SK-N-SH treated with all-trans-retinoic acid at 6 μM for 48 hours (cell line): ENCODE results near the gene GRHL1.

Experiments
- ATAC-seq: fragments of 200-7000 bp; cut with Tn5 transposase; 3 replicates; pipeline ENCODE4 v1.9.1; 2020; ENCODE audit warnings: mild to moderate bottlenecking, moderate library complexity
- ARNTL ChIP-seq: fragments of 450-650 bp; formaldehyde crosslinking; IDR thresholded peaks from 2 replicates; pipeline ENCODE4 v1.5.0; 2020; ENCODE audit warnings: low read depth, mild to moderate bottlenecking, moderate library complexity, borderline replicate concordance
- BACH2 ChIP-seq: fragments of 250-450 bp; sonication (Bioruptor Pico); IDR thresholded peaks from 2 replicates; pipeline ENCODE4 v1.9.0; 2021; ENCODE audit warnings: mild to moderate bottlenecking, borderline replicate concordance
- CSDC2 ChIP-seq: fragments of 250-450 bp; sonication (Bioruptor Pico); IDR thresholded peaks from 2 replicates; pipeline ENCODE4 v1.5.0; 2020; ENCODE audit warnings: mild to moderate bottlenecking, moderate library complexity
- ESRRG ChIP-seq: fragments of 250-450 bp; sonication (Bioruptor Pico); IDR thresholded peaks from 2 replicates; pipeline ENCODE4 v1.6.1; 2021; ENCODE audit warnings: mild to moderate bottlenecking
- GLIS3 ChIP-seq: fragments of 250-450 bp; sonication (Bioruptor Pico); IDR thresholded peaks from 2 replicates; pipeline ENCODE4 v1.5.0; 2020; ENCODE audit warnings: mild to moderate bottlenecking, moderate library complexity
- ISL1 ChIP-seq: fragments of 250-450 bp; sonication (Bioruptor Pico); IDR thresholded peaks from 2 replicates; pipeline ENCODE4 v2.1.2; 2022; ENCODE audit warnings: mild to moderate bottlenecking, moderate library complexity
- OSR1 ChIP-seq: fragments of 250-450 bp; sonication (Bioruptor Pico); IDR thresholded peaks from 2 replicates; pipeline ENCODE4 v1.8.0; 2022; ENCODE audit warnings: moderate library complexity, mild to moderate bottlenecking, inconsistent platforms
- PPARA ChIP-seq: fragments of 250-450 bp; sonication (Bioruptor Pico); IDR thresholded peaks from 2 replicates; pipeline ENCODE4 v1.5.0; 2020; ENCODE audit warnings: mild to moderate bottlenecking, borderline replicate concordance
- RARB ChIP-seq: fragments of 250-450 bp; sonication (Bioruptor Pico); IDR thresholded peaks from 2 replicates; pipeline ENCODE4 v1.8.0; 2021; ENCODE audit warnings: mild to moderate bottlenecking, moderate library complexity
- SNAI2 ChIP-seq: fragments of 250-450 bp; sonication (Bioruptor Pico); IDR thresholded peaks from 2 replicates; pipeline ENCODE4 v1.5.0; 2020; ENCODE audit warnings: mild to moderate bottlenecking, moderate library complexity
- TCF4 ChIP-seq: fragments of 250-450 bp; sonication (Bioruptor Pico); IDR thresholded peaks from 2 replicates; pipeline ENCODE4 v1.8.0; 2021; ENCODE audit warnings: mild to moderate bottlenecking, moderate library complexity, borderline replicate concordance
- TOX ChIP-seq: fragments of 250-450 bp; sonication (Bioruptor Pico); IDR thresholded peaks from 2 replicates; pipeline ENCODE4 v1.8.0; 2021; ENCODE audit warnings: mild to moderate bottlenecking, moderate library complexity, borderline replicate concordance
- ZFP3 ChIP-seq: fragments of 250-450 bp; sonication (Bioruptor Pico); IDR thresholded peaks from 2 replicates; pipeline ENCODE4 v1.5.0; 2020; ENCODE audit warnings: mild to moderate bottlenecking, moderate library complexity
- ZFP30 ChIP-seq: fragments of 450-650 bp; formaldehyde crosslinking; IDR thresholded peaks from 2 replicates; pipeline ENCODE4 v1.5.0; 2022; ENCODE audit warnings: mild to moderate bottlenecking, moderate library complexity
- ZNF565 ChIP-seq: fragments of 450-650 bp; formaldehyde crosslinking; conservative IDR thresholded peaks from 2 replicates; pipeline ENCODE4 v1.5.0; 2020; ENCODE audit warnings: low read depth, mild to moderate bottlenecking, moderate library complexity
- ZNF70 ChIP-seq: fragments of 450-650 bp; formaldehyde crosslinking; IDR thresholded peaks from 2 replicates; pipeline ENCODE4 v1.5.0; 2020; ENCODE audit warnings: mild to moderate bottlenecking, moderate library complexity
- ZNF8 ChIP-seq: fragments of 450-650 bp; formaldehyde crosslinking; IDR thresholded peaks from 2 replicates; pipeline ENCODE4 v1.5.0; 2020; ENCODE audit warnings: mild to moderate bottlenecking, moderate library complexity
- TF ChIP-seq, protein P1 (sequence below): fragments of 250-450 bp; sonication (Bioruptor Pico); IDR thresholded peaks from 2 replicates; pipeline ENCODE4 v1.5.1; 2020; ENCODE audit warnings: low read depth, mild to moderate bottlenecking, moderate library complexity
- TF ChIP-seq, protein P2 (sequence below): fragments of 250-450 bp; sonication (Bioruptor Pico); IDR thresholded peaks from 2 replicates; pipeline ENCODE4 v1.8.0; 2020; ENCODE audit warnings: mild to moderate bottlenecking, moderate library complexity, borderline replicate concordance
- TF ChIP-seq, protein P3 (sequence below): fragments of 250-450 bp; sonication (Bioruptor Pico); IDR thresholded peaks from 2 replicates; pipeline ENCODE4 v1.5.1; 2021; ENCODE audit warnings: mild to moderate bottlenecking, moderate library complexity
- TF ChIP-seq, protein P4 (sequence below): fragments of 250-450 bp; sonication (Bioruptor Pico); IDR thresholded peaks from 2 replicates; pipeline ENCODE4 v1.8.0; 2021; ENCODE audit warnings: low read depth, mild to moderate bottlenecking, moderate library complexity, borderline replicate concordance

GRHL1 gene

DNA sequence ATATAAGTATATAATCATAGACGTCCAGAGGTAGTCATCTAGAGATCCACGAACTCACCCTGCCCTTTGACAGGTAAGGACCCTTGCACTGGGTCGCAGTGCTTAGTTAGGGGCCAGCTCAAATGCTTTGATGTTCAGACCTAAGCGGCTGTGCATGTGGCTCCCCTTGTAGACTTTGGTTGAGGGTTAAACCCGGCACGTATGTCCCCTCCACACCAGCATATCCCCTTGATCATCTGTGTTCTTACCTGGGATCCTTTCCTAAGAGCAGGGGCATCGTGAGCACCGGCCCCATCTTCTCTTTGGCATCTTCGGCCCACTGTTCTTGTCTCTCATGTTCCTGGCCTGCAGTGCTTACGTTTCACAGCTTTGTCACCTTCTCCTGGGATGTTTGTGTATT is 31.4 kb downstream of the GRHL1 start:
- no peak for TF ChIP-seq ZFP3 (CRISPR knock-in tag)
- no peak for TF ChIP-seq PPARA (CRISPR knock-in tag)
- no peak for TF ChIP-seq ZNF70 (CRISPR knock-in tag)
- no peak for TF ChIP-seq ZFP30
- no peak for TF ChIP-seq OSR1 (CRISPR knock-in tag)
- no peak for TF ChIP-seq ZNF565
- TF ChIP-seq, protein P1, sequence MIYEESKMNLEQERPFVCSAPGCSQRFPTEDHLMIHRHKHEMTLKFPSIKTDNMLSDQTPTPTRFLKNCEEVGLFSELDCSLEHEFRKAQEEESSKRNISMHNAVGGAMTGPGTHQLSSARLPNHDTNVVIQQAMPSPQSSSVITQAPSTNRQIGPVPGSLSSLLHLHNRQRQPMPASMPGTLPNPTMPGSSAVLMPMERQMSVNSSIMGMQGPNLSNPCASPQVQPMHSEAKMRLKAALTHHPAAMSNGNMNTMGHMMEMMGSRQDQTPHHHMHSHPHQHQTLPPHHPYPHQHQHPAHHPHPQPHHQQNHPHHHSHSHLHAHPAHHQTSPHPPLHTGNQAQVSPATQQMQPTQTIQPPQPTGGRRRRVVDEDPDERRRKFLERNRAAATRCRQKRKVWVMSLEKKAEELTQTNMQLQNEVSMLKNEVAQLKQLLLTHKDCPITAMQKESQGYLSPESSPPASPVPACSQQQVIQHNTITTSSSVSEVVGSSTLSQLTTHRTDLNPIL (CRISPR knock-in tag): no peak
- no peak for TF ChIP-seq BACH2
- TF ChIP-seq ARNTL (CRISPR knock-in tag): no peak
- ATAC-seq: no peak

DNA sequence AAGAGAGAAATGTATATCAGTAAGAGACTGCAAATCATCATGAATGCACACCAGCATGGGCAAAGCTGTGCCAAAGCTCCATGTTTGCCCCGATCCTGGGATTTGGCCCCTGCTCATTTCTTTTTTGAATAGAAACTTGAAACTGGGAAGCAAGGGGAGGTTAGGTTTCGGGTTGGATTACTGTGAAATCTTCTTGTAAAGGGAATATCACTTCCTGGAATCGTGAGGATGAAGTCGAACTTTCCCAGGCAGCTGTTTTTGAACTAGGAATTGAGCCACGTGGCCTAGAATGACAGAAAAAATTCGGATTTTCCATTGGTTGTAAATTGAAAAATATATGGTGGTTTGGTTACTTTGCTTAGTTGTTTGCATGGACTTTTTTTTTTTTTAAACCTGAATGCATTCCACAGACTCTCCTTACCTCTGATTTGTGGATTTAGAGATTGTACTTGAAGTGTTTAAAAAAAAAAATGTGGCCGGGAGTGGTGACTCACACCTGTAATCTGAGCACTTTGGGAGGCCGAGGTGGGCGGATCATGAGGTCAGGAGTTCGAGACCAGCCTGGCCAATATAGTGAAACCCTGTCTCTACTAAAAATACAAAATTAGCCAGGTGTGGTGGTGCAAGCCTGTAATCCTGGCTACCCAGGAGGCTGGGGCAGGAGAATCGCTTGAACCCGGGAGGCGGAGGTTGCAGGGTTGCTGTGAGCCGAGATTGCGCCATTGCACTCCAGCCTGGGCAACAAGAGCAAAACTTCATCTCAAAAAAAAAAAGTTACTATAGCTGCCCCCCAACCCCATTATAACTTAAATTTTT is 32.1 kb downstream of the GRHL1 start:
- TF ChIP-seq ESRRG (CRISPR knock-in tag) (no peak), ZFP30 (no peak), BACH2 (no peak), PPARA (CRISPR knock-in tag) (no peak), GLIS3 (CRISPR knock-in tag) (no peak), ZNF8 (no peak), ZFP3 (CRISPR knock-in tag) (no peak), ISL1 (CRISPR knock-in tag) (no peak), ZNF565 (no peak), OSR1 (CRISPR knock-in tag) (no peak), RARB (no peak), CSDC2 (CRISPR knock-in tag) (no peak), ARNTL (CRISPR knock-in tag) (no peak), TCF4 (no peak)
- TF ChIP-seq, protein P1 (CRISPR knock-in tag): no peak
- TF ChIP-seq, protein P2, sequence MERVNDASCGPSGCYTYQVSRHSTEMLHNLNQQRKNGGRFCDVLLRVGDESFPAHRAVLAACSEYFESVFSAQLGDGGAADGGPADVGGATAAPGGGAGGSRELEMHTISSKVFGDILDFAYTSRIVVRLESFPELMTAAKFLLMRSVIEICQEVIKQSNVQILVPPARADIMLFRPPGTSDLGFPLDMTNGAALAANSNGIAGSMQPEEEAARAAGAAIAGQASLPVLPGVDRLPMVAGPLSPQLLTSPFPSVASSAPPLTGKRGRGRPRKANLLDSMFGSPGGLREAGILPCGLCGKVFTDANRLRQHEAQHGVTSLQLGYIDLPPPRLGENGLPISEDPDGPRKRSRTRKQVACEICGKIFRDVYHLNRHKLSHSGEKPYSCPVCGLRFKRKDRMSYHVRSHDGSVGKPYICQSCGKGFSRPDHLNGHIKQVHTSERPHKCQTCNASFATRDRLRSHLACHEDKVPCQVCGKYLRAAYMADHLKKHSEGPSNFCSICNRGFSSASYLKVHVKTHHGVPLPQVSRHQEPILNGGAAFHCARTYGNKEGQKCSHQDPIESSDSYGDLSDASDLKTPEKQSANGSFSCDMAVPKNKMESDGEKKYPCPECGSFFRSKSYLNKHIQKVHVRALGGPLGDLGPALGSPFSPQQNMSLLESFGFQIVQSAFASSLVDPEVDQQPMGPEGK (CRISPR knock-in tag): no peak
- TF ChIP-seq, protein P3, sequence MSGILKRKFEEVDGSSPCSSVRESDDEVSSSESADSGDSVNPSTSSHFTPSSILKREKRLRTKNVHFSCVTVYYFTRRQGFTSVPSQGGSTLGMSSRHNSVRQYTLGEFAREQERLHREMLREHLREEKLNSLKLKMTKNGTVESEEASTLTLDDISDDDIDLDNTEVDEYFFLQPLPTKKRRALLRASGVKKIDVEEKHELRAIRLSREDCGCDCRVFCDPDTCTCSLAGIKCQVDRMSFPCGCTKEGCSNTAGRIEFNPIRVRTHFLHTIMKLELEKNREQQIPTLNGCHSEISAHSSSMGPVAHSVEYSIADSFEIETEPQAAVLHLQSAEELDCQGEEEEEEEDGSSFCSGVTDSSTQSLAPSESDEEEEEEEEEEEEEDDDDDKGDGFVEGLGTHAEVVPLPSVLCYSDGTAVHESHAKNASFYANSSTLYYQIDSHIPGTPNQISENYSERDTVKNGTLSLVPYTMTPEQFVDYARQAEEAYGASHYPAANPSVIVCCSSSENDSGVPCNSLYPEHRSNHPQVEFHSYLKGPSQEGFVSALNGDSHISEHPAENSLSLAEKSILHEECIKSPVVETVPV: no peak
- TF ChIP-seq, protein P4, sequence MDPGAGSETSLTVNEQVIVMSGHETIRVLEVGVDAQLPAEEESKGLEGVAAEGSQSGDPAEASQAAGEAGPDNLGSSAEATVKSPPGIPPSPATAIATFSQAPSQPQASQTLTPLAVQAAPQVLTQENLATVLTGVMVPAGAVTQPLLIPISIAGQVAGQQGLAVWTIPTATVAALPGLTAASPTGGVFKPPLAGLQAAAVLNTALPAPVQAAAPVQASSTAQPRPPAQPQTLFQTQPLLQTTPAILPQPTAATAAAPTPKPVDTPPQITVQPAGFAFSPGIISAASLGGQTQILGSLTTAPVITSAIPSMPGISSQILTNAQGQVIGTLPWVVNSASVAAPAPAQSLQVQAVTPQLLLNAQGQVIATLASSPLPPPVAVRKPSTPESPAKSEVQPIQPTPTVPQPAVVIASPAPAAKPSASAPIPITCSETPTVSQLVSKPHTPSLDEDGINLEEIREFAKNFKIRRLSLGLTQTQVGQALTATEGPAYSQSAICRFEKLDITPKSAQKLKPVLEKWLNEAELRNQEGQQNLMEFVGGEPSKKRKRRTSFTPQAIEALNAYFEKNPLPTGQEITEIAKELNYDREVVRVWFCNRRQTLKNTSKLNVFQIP: no peak
- TF ChIP-seq, all 23 proteins: peak for 0
- peak; percentile 22 for ATAC-seq

DNA sequence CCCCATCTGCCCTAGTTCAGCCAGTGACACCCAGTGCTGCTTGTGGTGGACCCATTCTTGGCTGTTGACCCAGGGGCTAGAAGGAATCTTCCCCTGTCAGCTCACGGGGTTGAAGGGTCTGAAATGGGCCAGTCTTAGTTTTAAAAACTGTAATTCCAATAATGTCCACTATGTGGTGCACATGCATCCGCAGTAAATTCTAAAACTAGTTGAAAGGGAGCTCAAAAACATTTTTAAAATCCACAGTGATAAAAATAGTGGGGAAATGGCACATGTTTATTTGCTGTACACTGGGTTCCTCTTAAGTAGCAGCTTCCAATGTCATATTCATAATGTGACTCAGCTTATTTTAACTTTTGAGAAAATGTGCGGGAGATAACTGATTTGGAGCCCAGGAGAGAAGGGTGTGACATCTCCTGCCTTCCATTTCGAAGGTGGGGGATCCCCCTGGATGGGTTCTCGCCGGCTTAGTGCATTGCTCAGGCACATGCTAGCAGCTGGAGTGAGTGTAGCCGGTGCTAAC is 32.8 kb downstream of the GRHL1 start:
- peak; percentile 13; the same call in 2 of the 3 replicates for ATAC-seq
- TF ChIP-seq PPARA (CRISPR knock-in tag): no peak
- TF ChIP-seq TCF4: no peak
- TF ChIP-seq ESRRG (CRISPR knock-in tag): no peak
- TF ChIP-seq ZNF8: no peak

DNA sequence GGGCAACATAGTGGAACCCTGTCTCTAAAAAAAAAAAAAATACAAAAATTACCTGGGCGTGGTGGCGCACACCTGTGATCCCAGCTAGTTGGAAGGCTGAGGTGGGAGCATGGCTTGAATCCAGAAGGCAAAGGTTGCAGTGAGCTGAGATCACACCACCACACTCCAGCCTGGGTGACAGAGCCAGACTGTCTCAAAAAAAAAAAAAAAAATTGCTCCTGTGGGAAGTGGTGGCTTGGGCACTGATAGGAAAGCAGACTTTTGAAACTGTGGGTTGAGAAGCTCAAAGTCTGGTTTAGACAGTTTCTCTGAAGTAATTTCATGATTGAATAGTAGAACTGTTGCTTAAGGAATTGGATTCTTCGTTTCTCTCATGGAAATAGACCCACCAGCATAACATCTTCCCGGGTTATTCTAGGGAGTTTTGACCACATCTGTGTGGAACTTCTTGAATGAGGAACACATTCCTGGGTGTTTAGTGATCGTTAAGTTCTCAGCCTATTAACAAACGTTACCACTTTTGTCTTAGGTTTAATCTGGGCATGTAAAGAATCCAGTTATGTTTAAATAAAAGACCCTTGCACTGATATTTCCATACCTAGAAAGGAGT is 33.5 kb downstream of the GRHL1 start:
- no peak for ATAC-seq
- TF ChIP-seq BACH2: no peak
- TF ChIP-seq ZFP30: no peak
- TF ChIP-seq, protein P1 (CRISPR knock-in tag): no peak
- TF ChIP-seq TOX (CRISPR knock-in tag): no peak
- TF ChIP-seq ZNF8: no peak
- TF ChIP-seq, protein P4: no peak
- TF ChIP-seq PPARA (CRISPR knock-in tag): no peak
- TF ChIP-seq OSR1 (CRISPR knock-in tag): no peak
- TF ChIP-seq SNAI2 (CRISPR knock-in tag): no peak
- TF ChIP-seq, all 23 proteins: peak for 0
